A673 (cell line): ENCODE data around the gene ZMYND11. TPM values are rescaled to one million over a fixed set of nuclear protein-coding genes. Genes with fewer than 3 reads are reported as not detected.

Experiments used
- total RNA-seq: library from RNA; stranded (reverse); gene quantifications from 2 replicates; pipeline ENCODE4 v1.2.3, GENCODE V29; 2021

The ZMYND11 gene
- total RNA-seq, 1 experiment from 2014 or later, result 82.8 TPM

Other genes with a start within 250 kb of the ZMYND11 start
- gene TUBB8, start 86.2 kb upstream of the ZMYND11 start, total RNA-seq, result 0.24 and 0.35 TPM in 2 replicates